ENCODE results near the gene NFKBIZ.
A peak's percentile ranks its signal among the peaks of the same experiment; 100 is the strongest.
"Not testable (repeated sequence)": the region's sequence is repeated elsewhere in the genome, so short reads cannot be mapped to it uniquely, and the experiment has no call there.

The NFKBIZ gene

GRCh38 chr3:101851850-101852714, 2.8 kb downstream of the NFKBIZ start:
- DNase-seq, result no peak

DNA sequence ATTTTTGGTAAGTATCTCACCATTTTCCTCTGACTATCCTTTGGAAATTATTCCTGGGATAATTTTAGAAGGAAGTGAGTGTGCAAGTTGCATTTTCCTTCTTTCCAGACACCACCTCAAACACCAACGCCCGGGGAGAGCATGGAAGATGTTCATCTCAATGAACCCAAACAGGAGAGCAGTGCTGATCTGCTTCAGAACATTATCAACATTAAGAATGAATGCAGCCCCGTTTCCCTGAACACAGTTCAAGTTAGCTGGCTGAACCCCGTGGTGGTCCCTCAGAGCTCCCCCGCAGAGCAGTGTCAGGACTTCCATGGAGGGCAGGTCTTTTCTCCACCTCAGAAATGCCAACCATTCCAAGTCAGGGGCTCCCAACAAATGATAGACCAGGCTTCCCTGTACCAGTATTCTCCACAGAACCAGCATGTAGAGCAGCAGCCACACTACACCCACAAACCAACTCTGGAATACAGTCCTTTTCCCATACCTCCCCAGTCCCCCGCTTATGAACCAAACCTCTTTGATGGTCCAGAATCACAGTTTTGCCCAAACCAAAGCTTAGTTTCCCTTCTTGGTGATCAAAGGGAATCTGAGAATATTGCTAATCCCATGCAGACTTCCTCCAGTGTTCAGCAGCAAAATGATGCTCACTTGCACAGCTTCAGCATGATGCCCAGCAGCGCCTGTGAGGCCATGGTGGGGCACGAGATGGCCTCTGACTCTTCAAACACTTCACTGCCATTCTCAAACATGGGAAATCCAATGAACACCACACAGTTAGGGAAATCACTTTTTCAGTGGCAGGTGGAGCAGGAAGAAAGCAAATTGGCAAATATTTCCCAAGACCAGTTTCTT, 3.9 kb downstream of the NFKBIZ start:
- no peak for DNase-seq

DNA sequence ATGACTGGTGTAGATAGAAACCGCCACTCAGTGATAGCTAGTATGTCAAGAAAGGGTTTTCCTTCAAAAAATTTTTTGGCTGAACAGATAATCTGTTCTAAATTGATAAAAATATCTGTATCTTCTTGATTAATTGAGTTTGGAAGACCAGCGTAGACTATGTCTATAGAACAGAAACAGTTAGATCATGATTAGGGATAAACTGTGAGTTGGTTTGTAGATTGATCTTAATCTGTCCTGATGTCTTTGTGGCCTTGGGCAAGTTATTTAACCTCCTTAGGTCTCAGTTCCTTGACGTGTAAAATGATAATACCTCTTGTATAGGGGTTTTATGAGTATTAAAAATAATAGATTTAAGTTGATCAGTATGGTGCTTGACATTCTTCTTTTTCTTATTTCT, 4.7 kb downstream of the NFKBIZ start:
- DNase-seq, result no peak

DNA sequence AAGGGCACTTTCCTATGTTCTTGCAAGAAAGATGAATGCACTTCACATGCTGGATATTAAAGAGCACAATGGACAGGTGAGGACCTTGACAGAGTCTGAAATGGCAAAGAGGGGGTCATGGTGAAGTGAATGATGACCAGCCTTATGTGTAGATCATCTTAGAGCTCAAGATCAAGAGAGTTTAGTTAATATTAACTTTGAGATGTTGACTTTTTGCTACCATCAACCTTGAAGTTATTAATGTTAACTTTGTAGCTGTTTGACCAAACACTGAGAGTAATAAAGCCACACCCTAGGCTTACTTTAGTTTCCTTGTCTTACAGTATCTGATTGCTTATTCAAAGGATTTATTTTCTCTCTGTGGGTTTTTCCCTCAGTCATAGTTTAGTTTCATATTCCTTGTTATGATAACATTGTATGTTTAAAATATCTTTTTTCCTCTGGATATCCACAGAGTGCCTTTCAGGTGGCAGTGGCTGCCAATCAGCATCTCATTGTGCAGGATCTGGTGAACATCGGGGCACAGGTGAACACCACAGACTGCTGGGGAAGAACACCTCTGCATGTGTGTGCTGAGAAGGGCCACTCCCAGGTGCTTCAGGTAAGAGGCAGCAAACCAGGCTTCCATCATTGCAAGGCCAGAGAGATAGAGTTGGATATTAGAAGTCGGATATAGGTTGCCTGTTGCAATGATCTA, 5.4 kb downstream of the NFKBIZ start:
- DNase-seq, result no peak

DNA sequence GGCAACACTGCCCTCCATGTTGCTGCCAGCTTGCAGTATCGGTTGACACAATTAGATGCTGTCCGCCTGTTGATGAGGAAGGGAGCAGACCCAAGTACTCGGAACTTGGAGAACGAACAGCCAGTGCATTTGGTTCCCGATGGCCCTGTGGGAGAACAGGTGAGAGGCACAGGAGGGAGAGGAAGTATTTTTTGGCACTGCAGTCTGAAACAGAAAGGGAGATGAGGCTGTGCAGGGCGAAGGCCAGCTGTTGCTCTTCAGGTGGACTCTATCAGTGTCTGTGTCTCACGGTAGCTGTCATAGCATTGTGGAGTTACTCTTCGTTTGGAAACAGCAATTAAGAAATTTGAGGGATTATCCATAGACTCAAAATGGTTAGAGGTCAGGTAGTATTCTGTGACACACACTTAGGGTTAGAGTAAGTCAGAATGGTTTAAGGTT, 8.0 kb downstream of the NFKBIZ start:
- DNase-seq, result no peak

GRCh38 chr3:101858464-101859030, 9.2 kb downstream of the NFKBIZ start:
- DNase-seq, result no peak

DNA sequence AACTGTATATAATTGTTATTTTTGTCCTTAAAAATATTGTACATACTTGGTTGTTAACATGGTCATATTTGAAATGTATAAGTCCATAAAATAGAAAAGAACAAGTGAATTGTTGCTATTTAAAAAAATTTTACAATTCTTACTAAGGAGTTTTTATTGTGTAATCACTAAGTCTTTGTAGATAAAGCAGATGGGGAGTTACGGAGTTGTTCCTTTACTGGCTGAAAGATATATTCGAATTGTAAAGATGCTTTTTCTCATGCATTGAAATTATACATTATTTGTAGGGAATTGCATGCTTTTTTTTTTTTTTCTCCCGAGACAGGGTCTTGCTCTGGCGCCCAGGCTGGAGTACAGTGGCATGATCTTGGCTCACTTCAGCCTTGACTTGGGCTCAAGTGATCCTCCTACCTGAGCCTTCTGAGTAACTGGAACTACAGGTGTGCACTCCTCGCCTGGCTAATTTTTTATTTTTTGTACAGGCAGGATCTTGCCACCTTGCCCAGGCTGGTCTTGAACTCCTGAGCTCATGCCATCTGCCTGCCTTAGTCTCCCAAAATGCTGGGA, 10.7 kb downstream of the NFKBIZ start:
- no peak for DNase-seq

- no peak for DNase-seq
Observed at GRCh38 chr3:101861212-101861788, 12.0 kb downstream of the NFKBIZ start.

DNA sequence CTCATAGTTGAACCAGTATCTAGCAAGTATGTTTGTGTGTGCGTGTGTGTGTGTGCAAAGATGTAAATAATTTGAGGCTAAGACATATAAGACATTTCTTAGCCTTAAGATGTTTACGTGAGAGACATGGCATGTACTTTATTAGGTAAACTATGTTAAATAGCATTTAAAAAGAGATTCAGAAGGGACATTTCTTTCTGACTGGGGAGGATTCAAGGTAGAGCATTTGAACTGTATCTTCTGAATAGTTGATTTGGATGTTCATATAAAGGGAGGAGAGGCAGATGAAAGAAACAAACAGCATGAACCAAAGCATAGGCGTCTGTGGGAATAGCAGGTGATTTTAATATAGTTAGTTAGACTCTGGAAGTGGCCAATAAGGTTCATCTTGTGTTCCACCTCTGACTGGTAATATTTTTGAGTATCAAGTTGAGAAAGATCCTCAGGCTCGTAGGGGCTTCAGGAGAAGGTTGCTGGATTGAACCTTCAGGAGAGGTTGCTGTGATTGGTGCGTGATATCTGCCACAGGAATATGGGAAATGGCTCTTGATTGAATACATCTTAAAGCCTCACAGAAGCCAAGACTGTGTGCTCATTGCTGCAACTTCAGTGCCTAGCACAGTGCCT, 12.6 kb downstream of the NFKBIZ start:
- no peak for DNase-seq

DNA sequence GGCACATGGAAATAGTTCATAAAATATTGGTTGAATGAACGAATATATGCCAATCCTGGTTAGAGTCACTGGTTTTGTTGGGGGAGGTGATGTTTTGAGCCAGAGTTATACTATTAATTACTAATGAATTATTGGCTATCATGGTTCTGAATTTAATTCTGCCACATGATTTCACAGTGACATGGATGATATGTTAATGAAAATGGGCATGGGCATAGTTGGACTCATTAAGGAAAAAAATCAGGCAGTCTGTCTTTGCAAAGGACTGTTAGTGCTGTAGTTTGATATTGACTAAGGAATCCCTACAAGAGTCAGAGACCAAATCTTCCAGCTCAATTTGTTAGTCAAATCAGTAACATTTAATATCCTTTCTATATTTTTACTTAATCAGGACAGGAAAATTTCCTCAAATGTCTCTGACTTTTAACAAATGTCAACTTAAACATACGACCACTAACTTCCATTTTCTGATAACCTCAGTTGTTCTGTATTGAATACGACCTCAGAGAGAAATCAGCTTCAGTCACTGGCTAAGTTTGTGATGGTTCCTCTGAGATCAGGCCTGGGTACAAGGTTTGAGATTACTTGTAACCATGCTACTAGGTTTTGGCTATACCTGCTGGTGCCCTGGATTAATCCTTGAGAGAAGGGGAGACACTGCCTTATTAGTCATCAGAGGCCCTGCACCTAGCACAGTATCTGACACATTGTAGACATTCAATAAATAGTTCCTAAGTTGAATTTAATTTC, 13.3 kb downstream of the NFKBIZ start:
- no peak for DNase-seq

- DNase-seq, result not testable (repeated sequence)
Observed at GRCh38 chr3:101864926-101865325, 15.6 kb downstream of the NFKBIZ start.

- no peak for DNase-seq
Observed at GRCh38 chr3:101865751-101866509, 16.6 kb downstream of the NFKBIZ start.

DNA sequence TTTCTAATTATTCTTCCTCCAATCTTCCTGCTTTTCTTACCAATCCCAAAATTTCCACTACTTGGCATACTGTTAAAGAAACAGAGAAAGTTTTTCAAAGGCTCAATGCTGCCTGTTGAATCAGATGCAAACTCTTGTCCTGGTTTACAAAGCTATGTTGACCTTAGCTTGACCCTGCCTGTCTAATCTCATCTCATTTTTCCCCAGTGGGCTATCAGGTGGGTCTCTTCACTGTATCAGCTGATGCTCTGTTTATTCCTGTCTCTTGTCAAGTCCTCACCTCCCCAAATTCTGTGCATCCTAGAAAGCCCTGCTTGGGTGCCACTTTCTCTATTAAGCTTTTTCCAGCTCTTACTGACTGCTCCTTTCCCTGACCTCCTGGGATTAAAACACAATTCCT, 18.2 kb downstream of the NFKBIZ start:
- no peak for DNase-seq

DNA sequence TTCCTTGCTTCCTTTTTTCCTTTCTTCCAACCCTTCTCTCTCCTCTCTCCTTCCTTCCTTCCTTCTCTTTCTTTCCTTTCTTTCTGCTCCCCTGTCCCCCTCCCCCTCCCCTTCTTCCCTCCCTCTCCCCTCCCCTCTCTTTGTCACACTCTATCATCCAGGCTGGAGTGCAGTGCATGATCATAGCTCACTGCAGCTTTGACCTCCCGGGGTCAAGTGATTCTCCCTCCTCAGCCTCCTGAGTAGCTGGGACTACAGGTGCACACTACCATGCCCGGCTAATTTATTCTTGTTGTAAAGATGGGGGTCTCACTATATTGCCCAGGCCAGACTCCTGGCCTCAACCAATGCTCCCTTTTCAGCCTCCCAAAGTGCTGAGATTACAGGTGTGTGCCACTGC, 18.7 kb downstream of the NFKBIZ start:
- DNase-seq, result no peak

DNA sequence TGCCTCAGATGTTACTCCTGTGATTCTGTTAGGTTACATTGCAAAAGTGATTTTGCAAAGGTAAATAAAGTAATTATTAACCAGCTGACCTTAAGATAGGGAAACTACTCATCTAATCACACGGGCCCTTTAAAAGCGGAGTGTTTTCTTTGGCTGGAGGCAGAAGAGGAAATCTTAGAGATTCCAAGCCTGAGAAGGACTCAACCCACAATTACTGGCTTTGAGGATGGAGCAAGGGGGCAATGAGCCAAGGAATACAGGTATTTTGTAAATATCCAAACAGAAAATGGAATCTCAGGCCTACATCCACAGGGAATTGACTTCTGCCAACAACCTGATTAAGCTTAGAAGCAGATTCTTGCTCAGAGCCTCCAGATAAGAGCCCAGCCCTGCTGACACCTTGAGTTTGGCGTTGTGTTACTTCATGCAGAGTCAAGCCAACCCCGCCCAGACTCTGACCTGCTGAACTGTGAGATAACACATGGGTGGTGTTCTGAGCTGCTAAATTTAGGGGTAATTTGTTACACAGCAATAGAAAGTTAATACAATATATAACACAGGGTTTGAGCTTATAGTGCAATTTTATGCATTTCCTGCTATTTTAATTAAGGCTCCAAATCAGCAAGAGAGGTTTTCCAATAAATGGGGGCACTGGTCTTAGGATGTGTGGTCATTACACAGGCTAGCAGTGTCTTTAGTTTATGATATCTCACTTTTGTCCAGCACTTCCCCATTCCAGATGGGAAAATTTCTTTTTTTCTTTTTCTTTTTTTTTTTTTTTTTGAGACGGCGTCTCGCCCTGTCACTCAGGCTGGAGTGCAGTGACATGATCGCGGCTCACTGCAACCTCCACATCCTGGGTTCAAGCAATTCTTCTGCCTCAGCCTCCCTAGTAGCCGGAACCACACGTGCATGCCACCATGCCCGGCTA, 19.5 kb downstream of the NFKBIZ start:
- peak; percentile 50 for DNase-seq

DNA sequence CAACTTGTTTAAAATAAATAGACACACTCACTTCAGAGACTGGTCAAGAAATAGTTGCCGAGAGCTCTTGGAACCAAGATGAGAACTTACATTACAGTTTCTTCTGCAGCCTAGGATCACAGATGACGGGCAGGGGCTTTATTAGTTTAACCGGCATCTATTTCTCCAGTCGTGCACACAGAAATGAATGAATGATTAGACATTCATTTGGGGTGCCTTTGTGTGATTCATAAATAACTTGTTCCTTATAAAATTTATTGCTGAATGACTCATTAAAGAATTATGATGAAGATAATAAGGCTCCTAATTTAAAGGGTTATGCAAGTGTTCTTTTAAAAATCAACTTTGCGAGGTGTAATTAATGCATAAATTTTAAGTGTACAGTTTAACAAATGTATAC, 20.8 kb downstream of the NFKBIZ start:
- DNase-seq, result peak; percentile 25

GRCh38 chr3:101873619-101874018, 24.3 kb downstream of the NFKBIZ start:
- peak; percentile 48 for DNase-seq

GRCh38 chr3:101876142-101876541, 26.8 kb downstream of the NFKBIZ start:
- DNase-seq, result no peak

DNA sequence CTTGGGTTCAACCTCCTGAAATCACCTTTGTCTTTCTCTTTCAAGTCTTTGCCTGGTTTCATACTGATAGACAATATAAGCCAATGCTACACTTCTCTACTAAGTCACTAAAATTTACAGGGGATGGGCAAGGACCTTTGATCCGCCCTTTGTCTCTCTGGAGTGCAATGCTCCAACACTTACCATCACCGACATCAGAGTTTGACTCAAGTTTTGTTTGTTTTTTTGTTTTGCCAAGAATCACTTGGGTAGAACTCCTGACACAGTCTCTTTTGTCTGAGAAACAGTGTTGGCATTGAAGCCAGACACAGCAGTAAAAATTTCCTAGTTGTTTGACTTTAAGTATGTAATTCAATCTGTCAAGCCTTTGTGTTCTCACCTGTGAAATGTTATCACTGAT, 29.3 kb downstream of the NFKBIZ start:
- DNase-seq, result no peak

Measured in fibroblast of skin of right biceps (primary cell).